Activated CD4-positive, alpha-beta T cell treated with anti-CD3 and anti-CD28 coated beads for 48 hours (primary cell): ENCODE measurements around the gene TCTN1.
"Not testable (repeated sequence)": the region's sequence is repeated elsewhere in the genome, so short reads cannot be mapped to it uniquely, and the experiment has no call there.

Experiments
- DNase-seq: peaks from one replicate; pipeline ENCODE4 v3.0.0-alpha.2; 2020

Gene TCTN1

GRCh38 chr12:110640275-110641025 lies 26.5 kb downstream of the TCTN1 start:
- DNase-seq, result no peak

DNA sequence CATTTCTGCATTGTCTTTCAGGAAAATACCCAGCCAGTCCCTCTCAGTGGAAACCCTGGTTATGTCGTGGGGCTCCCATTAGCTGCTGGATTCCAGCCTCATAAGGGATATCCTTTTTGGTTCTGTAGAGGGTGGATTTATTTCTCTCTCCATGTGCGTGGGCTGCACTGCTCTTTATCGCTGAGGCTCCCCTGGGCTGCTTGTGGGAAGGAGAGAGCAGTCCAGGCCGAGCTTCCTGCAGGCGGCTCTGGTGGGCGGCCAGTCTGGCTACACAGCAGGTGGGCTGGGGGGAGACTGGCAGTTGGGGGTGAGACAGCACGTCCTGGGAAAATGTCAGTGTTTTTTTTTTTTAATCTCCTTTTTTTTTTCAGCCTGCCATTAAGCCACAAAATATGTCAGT lies 27.6 kb downstream of the TCTN1 start:
- no peak for DNase-seq

DNA sequence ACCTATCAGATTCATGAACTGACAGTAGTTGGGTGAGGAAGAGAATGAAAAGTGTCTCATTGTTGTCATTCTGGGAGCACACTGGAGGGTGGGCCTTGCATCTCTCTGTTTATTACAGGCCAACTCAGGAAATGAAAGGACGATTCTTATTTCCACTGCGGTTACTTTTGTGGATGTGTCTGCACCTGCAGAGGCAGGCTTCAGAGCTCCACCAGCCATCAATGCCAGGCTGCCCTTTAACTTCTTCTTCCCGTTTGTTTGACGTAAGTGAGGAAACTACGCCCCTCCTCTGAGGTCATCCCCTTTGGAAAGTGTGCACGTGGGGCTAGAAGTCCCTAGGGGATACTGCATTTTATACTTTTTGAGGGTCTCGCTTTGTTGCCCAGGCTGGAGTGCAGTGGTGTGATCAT lies 33.7 kb downstream of the TCTN1 start:
- DNase-seq, result no peak

- no peak for DNase-seq
These were observed 35.5 kb downstream of the TCTN1 start for GRCh38 chr12:110649341-110649847.

- not testable (repeated sequence) for DNase-seq
These were observed 40.3 kb downstream of the TCTN1 start for GRCh38 chr12:110654238-110654637.

DNA sequence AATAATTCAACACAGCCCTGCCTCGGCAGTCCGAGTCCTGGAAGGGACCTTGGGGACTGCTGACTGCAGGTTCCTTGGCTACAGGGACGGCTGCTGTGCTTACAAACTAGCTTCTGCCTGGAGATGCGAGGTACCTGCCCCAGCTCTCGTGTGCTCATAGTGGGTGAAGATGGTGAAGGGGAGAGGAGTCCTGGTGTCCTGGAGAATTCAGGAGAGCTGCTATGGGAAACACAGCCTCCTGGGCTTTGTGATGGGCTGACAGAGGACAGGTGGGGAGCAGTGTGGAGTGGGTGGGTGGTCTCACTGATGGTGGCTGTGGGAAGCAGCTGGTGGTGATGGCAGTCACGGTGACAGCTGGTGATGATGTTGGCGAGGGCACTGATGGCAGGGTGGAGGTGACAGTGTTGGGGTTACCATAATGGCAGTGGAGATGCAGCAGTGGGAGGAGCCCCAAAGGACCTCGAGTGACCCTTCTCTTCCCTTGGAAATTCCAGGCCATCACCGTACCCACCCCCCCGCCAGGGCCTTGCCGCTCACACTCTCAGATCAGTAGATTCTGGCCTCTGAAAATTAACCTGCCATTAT lies 42.2 kb downstream of the TCTN1 start:
- no peak for DNase-seq

- no peak for DNase-seq
These were observed 43.8 kb downstream of the TCTN1 start for GRCh38 chr12:110657747-110658146.

DNA sequence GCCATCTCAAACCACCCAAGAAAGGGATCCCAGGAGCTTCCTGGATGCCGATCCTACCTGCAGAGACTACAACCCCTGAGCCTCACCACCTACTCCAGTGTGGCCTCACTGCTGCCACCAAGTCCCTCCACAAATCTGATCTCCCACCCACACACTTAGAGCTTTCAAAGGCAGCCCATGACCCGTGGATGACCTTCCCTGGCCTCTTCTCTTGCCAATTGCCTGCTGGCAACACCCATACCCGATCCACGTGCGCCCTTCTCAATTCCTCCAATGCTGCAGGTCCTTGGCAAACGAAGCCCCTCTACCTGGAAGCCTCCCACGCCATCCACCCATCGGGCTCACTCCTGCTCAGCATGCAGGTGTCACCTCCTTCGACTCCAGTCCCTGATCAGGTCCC lies 44.3 kb downstream of the TCTN1 start:
- DNase-seq, result no peak

DNA sequence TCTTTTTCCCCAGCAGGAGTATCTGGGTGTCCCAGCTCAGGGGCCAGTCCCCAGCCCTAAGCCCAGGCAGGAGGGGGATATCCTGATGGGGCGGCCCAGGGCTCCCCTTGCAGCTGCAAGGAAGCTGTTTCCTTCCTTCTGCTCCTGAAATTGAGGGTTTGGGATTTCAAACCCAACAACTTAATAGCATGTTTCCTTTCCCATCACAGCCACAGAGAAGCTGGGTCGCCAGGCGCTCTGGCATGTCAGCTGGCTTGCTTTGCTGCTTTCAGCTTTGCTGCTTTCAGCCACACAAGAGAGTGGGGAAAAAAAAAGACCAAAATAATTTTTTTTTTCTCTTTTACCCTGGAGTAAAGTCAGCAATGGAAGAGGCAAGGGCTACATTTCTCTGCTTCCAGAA lies 44.9 kb downstream of the TCTN1 start:
- no peak for DNase-seq

DNA sequence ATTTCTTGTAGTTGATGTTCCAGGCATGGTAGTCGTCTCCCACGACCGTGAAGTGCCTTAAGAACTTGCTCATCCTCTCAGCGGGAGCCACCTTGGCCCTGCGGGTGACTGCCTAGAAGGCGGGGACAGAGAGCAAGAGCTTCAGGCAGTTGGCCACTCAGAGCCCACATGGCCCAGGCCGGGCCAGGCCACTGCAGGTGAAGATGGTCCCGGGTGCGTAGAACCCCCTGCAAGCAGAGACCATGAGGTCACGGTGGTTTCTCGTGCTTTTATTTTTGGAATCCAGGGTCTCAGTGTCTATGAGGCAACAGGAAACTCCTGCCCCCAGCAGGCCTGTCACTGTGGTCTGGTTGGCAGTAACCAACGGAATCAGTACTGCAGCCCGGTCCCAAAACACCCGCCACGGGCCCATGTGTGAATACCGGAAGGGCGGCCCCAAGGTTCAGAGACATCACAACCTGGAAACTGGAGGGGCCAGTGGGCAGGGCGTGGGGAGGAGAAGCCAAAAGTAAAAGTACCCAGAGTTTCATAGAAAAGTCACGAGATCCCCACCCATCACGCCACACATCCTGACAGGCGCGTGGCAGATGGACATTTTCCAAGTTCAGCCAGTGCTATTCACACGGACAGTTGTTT lies 47.5 kb downstream of the TCTN1 start:
- DNase-seq, result peak; percentile 65

GRCh38 chr12:110666892-110667291 lies 53.0 kb downstream of the TCTN1 start:
- DNase-seq, result no peak

DNA sequence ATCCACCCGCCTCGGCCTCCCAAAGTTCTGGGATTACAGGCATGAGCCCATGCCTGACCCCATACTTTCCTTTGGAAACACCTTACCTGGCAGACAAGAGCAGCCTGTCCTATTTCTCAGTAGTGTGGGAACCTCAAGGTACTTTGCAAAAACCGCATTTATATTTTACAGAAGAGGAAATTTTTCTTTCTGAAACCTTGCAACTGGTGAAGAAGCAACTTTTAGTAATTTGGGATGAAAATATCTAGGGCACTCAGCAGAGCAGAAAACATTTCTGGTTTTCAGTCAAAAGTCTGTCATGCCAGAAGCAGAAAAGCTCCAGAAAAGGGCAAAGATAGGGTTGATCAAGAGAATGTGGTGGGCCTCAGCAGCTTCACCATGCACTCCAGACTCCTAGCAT lies 53.7 kb downstream of the TCTN1 start:
- DNase-seq, result no peak

GRCh38 chr12:110668480-110669192 lies 54.7 kb downstream of the TCTN1 start:
- DNase-seq, result no peak

- no peak for DNase-seq
These were observed 55.2 kb downstream of the TCTN1 start for GRCh38 chr12:110669193-110669502.

GRCh38 chr12:110670161-110670701 lies 56.3 kb downstream of the TCTN1 start:
- peak; percentile 57 for DNase-seq

DNA sequence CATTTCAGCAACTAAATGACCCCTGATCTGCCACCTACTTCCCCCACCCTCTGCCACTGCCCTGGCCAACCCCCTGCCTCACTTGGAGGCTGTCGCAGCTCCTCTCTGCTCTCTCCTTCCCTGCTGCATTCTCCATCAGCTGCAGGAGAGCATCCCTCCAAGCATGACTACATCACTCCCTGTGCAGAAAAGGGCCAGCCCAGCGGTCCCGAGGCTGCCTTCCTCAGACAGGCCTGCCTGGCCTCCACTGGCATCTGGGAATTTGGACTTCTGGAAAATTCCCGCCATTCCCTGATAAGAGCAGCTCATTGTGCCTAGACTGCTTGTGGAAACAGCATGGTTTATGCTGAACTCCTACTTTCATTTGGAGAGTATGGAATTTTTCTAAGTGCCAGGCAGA lies 62.2 kb downstream of the TCTN1 start:
- DNase-seq, result no peak

GRCh38 chr12:110677206-110677911 lies 63.4 kb downstream of the TCTN1 start:
- no peak for DNase-seq

DNA sequence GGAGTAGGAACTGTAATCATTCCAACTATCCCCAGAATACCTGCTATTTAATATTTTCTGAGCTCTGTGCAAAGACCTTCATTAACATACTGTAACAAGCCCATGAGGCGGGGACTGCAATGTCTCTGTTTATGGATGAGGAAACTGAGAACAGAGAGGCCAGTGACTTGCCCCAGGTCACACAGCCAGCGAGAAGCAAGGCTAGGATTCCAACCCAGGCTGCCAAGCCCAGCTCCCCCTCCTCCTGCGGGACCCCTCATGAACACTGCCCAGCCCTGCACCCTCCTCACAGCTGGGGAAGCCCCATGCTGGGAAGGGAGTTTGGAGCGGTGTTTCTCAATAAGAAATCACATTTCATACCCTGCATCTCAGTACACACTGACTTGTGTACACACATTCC lies 64.1 kb downstream of the TCTN1 start:
- no peak for DNase-seq

DNA sequence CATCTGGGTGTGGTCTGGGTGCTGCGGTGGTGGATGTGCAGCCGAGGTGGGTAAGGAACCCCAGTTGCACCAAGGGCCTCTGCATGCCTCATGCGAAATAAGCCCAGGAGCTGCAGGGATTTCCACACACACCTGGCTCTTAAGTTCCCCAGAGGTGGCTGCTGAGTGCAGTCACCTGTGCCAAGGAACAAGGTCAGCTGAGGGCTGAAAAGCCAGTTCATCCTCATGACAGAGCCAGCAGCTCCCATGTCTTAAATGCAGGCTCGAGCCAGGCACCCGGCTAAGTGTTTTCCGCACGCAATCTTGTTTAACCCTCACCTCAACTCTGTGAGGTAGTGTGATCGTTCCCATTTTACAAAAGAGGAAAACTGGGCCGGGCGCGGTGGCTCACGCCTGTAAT lies 65.3 kb downstream of the TCTN1 start:
- DNase-seq, result no peak

GRCh38 chr12:110680032-110680431 lies 66.1 kb downstream of the TCTN1 start:
- DNase-seq, result no peak

DNA sequence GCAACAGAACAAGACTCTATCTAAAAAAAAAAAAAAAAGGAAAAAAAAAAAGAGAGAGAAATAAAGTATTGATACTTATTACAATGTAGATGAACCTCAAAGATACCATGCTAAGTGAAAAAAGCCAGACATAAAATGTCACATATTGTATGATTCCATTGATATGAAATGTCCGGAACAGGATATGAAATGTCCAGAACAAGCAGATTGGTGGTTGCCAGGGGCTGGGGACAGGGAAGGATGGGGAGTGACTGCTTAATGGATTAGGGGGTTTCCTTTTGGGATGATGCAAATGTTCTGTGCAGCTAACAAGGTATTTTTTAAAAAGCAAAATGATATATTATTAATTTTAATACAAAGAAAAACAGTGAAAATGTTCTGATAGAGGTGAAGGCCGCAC lies 70.0 kb downstream of the TCTN1 start:
- no peak for DNase-seq

DNA sequence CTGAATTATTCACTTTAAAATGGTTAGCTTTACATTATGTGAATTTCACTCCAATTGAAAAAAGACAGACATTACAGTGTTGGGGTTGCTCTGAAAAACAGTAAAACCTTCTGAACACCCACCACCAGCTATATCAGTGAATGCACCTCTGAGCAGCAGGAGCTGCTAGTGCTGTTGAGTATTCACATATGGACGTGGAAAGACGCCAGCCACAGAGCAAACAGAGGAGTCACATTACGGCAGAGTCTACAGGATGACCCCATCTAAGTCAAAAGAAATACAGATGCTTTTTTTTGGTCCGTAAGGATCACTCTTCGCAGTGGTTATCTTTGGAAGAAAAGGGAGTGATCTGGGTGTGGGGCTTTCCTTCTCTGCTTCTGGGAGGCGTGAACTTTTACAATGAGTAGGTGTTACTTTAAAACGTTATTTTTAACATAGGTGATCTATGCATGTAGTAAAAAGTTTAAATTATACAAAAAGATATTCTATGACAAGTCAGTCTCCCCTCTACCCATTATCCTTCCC lies 70.4 kb downstream of the TCTN1 start:
- no peak for DNase-seq
